ENCODE data around the gene USP47.

DNA sequence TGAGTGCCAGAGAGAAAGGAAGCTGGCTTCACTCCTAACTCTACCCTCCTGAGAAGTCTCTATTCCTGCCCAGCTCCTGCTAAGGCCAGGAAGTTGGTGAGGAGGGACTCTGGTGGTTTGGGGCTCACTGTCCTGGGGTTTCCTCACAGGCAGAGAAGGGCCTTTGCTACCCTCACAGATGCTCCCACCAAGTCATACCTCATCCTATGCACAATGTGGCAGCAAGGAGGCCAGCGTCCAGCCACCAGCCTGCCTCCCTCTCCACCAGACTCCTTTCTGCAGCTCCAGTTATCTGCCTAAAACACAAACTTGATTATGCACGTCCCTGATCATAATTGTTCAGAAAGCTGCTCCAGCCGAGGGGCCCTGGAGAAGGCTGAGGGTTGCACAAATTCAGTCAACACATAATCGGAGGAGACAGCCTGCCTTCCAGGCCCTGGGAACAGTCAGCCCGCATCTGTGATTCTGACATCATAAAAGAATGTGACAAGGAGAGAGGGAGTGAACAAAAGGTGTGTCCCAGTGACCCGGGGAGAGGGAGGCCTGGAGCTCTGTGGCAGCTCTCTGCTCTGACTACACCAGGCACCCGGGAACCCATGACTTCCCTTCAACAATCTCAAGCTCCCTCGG, 137.8 kb downstream of the USP47 start:
- TF ChIP-seq EZH2phosphoT487 (IDR thresholded peaks at IDR 0.05; ENCODE audit: borderline replicate concordance, low read length), result no peak
- TF ChIP-seq, protein P1, sequence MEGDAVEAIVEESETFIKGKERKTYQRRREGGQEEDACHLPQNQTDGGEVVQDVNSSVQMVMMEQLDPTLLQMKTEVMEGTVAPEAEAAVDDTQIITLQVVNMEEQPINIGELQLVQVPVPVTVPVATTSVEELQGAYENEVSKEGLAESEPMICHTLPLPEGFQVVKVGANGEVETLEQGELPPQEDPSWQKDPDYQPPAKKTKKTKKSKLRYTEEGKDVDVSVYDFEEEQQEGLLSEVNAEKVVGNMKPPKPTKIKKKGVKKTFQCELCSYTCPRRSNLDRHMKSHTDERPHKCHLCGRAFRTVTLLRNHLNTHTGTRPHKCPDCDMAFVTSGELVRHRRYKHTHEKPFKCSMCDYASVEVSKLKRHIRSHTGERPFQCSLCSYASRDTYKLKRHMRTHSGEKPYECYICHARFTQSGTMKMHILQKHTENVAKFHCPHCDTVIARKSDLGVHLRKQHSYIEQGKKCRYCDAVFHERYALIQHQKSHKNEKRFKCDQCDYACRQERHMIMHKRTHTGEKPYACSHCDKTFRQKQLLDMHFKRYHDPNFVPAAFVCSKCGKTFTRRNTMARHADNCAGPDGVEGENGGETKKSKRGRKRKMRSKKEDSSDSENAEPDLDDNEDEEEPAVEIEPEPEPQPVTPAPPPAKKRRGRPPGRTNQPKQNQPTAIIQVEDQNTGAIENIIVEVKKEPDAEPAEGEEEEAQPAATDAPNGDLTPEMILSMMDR (conservative IDR thresholded peaks at IDR 0.05; ENCODE audit: low read depth, low read length), result no peak

Data from PC-3 (cell line).